IMR-90 (cell line): ENCODE results near the gene WASL. TPM values are rescaled to one million over a fixed set of nuclear protein-coding genes. Genes with fewer than 3 reads are reported as not detected.

ENCODE experiments used
- ATAC-seq: fragments of 200-7000 bp; cut with Tn5 transposase; 2 replicates; pipeline ENCODE4 v1.9.1; 2020; ENCODE audit warnings: low read depth, mild to moderate bottlenecking, moderate library complexity
- BruUV-seq: library from RNA; stranded (reverse); fragments of 400-500 nt; replicated peaks from 2 replicates; lab custom pipeline; 2021; lab: Mats Ljungman, UMichigan
- CTCF ChIA-PET: fragments of 300-600 bp; formaldehyde crosslinking; extraction: SDS; loops from one replicate; lab custom pipeline; 2021; ENCODE audit warnings: antibody characterized with exemption; lab: Yijun Ruan, JAX
- POLR2A ChIA-PET: fragments of 300-600 bp; sonication (Branson Sonifier 250); formaldehyde crosslinking; loops from one replicate; lab custom pipeline; 2022; ENCODE audit warnings: antibody characterized with exemption; ENCODE audit not compliant: unreplicated experiment; lab: Charles Lee
- DNase-seq: peaks from one replicate; pipeline ENCODE4 v3.0.0; 2013
- H2AFZ ChIP-seq: replicated peaks from 2 replicates; pipeline ENCODE3; 2013; ENCODE audit warnings: low read length, mild to moderate bottlenecking; ENCODE audit not compliant: poor library complexity
- H2AK5ac ChIP-seq: 2 replicates; pipeline ENCODE4 v1.6.1; 2013; ENCODE audit warnings: low read depth, low read length, inconsistent platforms
- H2AK9ac ChIP-seq: replicated peaks from 2 replicates; pipeline ENCODE3; 2013; ENCODE audit warnings: mild to moderate bottlenecking, low read depth, low read length, moderate library complexity; ENCODE audit not compliant: poor library complexity
- H2BK120ac ChIP-seq: 2 replicates; pipeline ENCODE4 v1.6.1; 2013; ENCODE audit warnings: low read depth, low read length, inconsistent platforms
- H2BK15ac ChIP-seq: 3 replicates; pipeline ENCODE4 v1.6.1; 2013; ENCODE audit warnings: low read depth, low read length, inconsistent platforms
- H2BK20ac ChIP-seq: 2 replicates; pipeline ENCODE4 v1.6.1; 2013; ENCODE audit warnings: low read depth, mild to moderate bottlenecking, inconsistent platforms, low read length, moderate library complexity
- H2BK5ac ChIP-seq: 2 replicates; pipeline ENCODE4 v1.6.1; 2013; ENCODE audit warnings: mild to moderate bottlenecking, low read depth, low read length, inconsistent platforms; ENCODE audit not compliant: poor library complexity, severe bottlenecking
- H3K14ac ChIP-seq: replicated peaks from 2 replicates; pipeline ENCODE4 v1.6.1; 2013; ENCODE audit warnings: low read depth, low read length, inconsistent platforms
- H3K18ac ChIP-seq: 2 replicates; pipeline ENCODE4 v1.6.1; 2013; ENCODE audit warnings: low read depth, low read length, control low read depth
- H3K23ac ChIP-seq: 2 replicates; pipeline ENCODE4 v1.6.1; 2013; ENCODE audit warnings: low read depth, low read length, inconsistent platforms
- H3K27ac ChIP-seq: 2 replicates; pipeline ENCODE4 v1.5.1; 2013; ENCODE audit warnings: mild to moderate bottlenecking, control low read depth, low read length; ENCODE audit not compliant: insufficient read depth
- H3K27me3 ChIP-seq: 2 replicates; pipeline ENCODE4 v1.6.1; 2013; ENCODE audit warnings: low read length; ENCODE audit not compliant: control insufficient read depth, insufficient read depth
- H3K36me3 ChIP-seq: 2 replicates; pipeline ENCODE4 v1.6.1; 2013; ENCODE audit warnings: low read length, mixed read lengths; ENCODE audit not compliant: control insufficient read depth, insufficient read depth
- H3K4ac ChIP-seq: 2 replicates; pipeline ENCODE4 v1.6.1; 2013; ENCODE audit warnings: low read depth, low read length, inconsistent platforms
- H3K4me1 ChIP-seq: 2 replicates; pipeline ENCODE4 v1.6.1; 2013; ENCODE audit warnings: low read length, mixed read lengths; ENCODE audit not compliant: control insufficient read depth, insufficient read depth
- H3K4me2 ChIP-seq: 2 replicates; pipeline ENCODE4 v1.6.1; 2013; ENCODE audit warnings: low read depth, mild to moderate bottlenecking, control low read depth, low read length, moderate library complexity
- H3K4me3 ChIP-seq: 2 replicates; pipeline ENCODE4 v1.5.1; 2013; ENCODE audit warnings: low read depth, mild to moderate bottlenecking, control low read depth, low read length, moderate library complexity; ENCODE audit not compliant: insufficient read depth
- H3K56ac ChIP-seq: 2 replicates; pipeline ENCODE4 v1.6.1; 2013; ENCODE audit warnings: low read length, inconsistent platforms; ENCODE audit not compliant: insufficient read depth; ENCODE audit errors: extremely low read depth
- H3K79me1 ChIP-seq, 2 experiments: 2 replicates each; pipeline ENCODE4 v1.6.1; 2013; ENCODE audit warnings: low read length in 2 of 2, inconsistent platforms in 1 of 2, low read depth in 1 of 2
- H3K9ac ChIP-seq: 2 replicates; pipeline ENCODE4 v1.6.1; 2013; ENCODE audit warnings: low read depth, low read length, control low read depth
- H3K9me1 ChIP-seq: 2 replicates; pipeline ENCODE4 v1.6.1; 2013; ENCODE audit warnings: low read length, inconsistent platforms; ENCODE audit not compliant: insufficient read depth
- H3K9me3 ChIP-seq: 2 replicates; pipeline ENCODE4 v1.6.1; 2013; ENCODE audit warnings: low read length; ENCODE audit not compliant: control insufficient read depth, insufficient read depth
- H4K20me1 ChIP-seq: 2 replicates; pipeline ENCODE4 v1.6.1; 2013; ENCODE audit warnings: low read length, inconsistent platforms; ENCODE audit not compliant: insufficient read depth
- H4K5ac ChIP-seq: 2 replicates; pipeline ENCODE4 v1.6.1; 2013; ENCODE audit warnings: mild to moderate bottlenecking, low read depth, low read length, control low read depth
- H4K8ac ChIP-seq, 2 experiments: 2 replicates each; pipeline ENCODE4 v1.6.1; 2013; ENCODE audit warnings: low read depth in 2 of 2, low read length in 2 of 2, control low read depth in 1 of 2, inconsistent platforms in 1 of 2
- H4K91ac ChIP-seq: 2 replicates; pipeline ENCODE4 v1.6.1; 2013; ENCODE audit warnings: low read depth, low read length, inconsistent platforms; ENCODE audit not compliant: insufficient read depth
- BHLHE40 ChIP-seq: fragments of 150-350 bp; IDR thresholded peaks from 2 replicates; pipeline ENCODE4 v1.6.1; 2016; ENCODE audit warnings: mild to moderate bottlenecking, low read depth, low read length
- CEBPB ChIP-seq: IDR thresholded peaks from 2 replicates; pipeline ENCODE4 v1.6.1; 2012; ENCODE audit warnings: low read depth, low read length, improper control_type of control experiment
- CHD1 ChIP-seq: IDR thresholded peaks from 2 replicates; pipeline ENCODE4 v1.6.1; 2012; ENCODE audit warnings: low read depth, low read length, improper control_type of control experiment
- CTCF ChIP-seq: conservative IDR thresholded peaks from 2 replicates; pipeline ENCODE4 v1.5.1; 2012; ENCODE audit warnings: mild to moderate bottlenecking, low read depth, low read length, improper control_type of control experiment
- ELK1 ChIP-seq: fragments of 150-350 bp; IDR thresholded peaks from 2 replicates; pipeline ENCODE4 v1.6.1; 2016; ENCODE audit warnings: low read depth, mild to moderate bottlenecking, low read length, moderate library complexity, borderline replicate concordance
- FOS ChIP-seq: fragments of 150-350 bp; IDR thresholded peaks from 2 replicates; pipeline ENCODE4 v1.6.1; 2016; ENCODE audit warnings: low read depth, low read length
- MAFK ChIP-seq: IDR thresholded peaks from 2 replicates; pipeline ENCODE4 v1.6.1; 2012; ENCODE audit warnings: low read depth, low read length, improper control_type of control experiment
- MAZ ChIP-seq: IDR thresholded peaks from 2 replicates; pipeline ENCODE4 v1.6.1; 2012; ENCODE audit warnings: low read depth, mild to moderate bottlenecking, low read length, improper control_type of control experiment, moderate library complexity, borderline replicate concordance
- MXI1 ChIP-seq: IDR thresholded peaks from 2 replicates; pipeline ENCODE4 v1.6.1; 2012; ENCODE audit warnings: low read depth, mild to moderate bottlenecking, low read length, moderate library complexity, borderline replicate concordance
- NFE2L2 ChIP-seq: fragments of 150-350 bp; IDR thresholded peaks from 2 replicates; pipeline ENCODE4 v1.6.1; 2016; ENCODE audit warnings: low read depth, mild to moderate bottlenecking, low read length
- POLR2A ChIP-seq: IDR thresholded peaks from 2 replicates; pipeline ENCODE4 v1.6.1; 2012; ENCODE audit warnings: mild to moderate bottlenecking, low read depth, low read length
- RAD21 ChIP-seq: IDR thresholded peaks from 2 replicates; pipeline ENCODE4 v1.6.1; 2012; ENCODE audit warnings: low read length, improper control_type of control experiment
- RCOR1 ChIP-seq: IDR thresholded peaks from 2 replicates; pipeline ENCODE4 v1.6.1; 2012; ENCODE audit warnings: mild to moderate bottlenecking, low read length, improper control_type of control experiment; ENCODE audit not compliant: insufficient replicate concordance
- RFX5 ChIP-seq: IDR thresholded peaks from 2 replicates; pipeline ENCODE4 v1.8.0; 2012; ENCODE audit warnings: low read depth, mild to moderate bottlenecking, low read length, moderate library complexity
- SMC3 ChIP-seq: fragments of 150-350 bp; IDR thresholded peaks from 2 replicates; pipeline ENCODE4 v1.6.1; 2016; ENCODE audit warnings: low read depth, mild to moderate bottlenecking, antibody characterized with exemption, low read length, moderate library complexity
- WGBS, 2 experiments: methylation state at CpG; one replicate each; pipeline versions ENCODE4 v1.1.5 to v1.1.7; 2013; ENCODE audit warnings: missing lambda C conversion rate in 2 of 2; ENCODE audit not compliant: insufficient read length in 1 of 2; ENCODE audit errors: extremely low coverage in 2 of 2; 5-methylcytosine and 5-hydroxymethylcytosine counted together
- dilution Hi-C: fragments of 300-500 bp; cut with HindIII; formaldehyde crosslinking; loops from one replicate; pipeline ENCODE4 v1.14.3; 2018; ENCODE audit warnings: low sequenced_read_pairs; ENCODE audit not compliant: unreplicated experiment
- in situ Hi-C: fragments of 300-500 bp; cut with MboI; formaldehyde crosslinking; loops from 3 replicates; pipeline ENCODE4 v1.14.3; 2019; ENCODE audit warnings: low sequenced_read_pairs, inconsistent platforms, mixed read lengths
- intact Hi-C: fragments of 100-400 bp; cut with micrococcal nuclease; formaldehyde crosslinking; loops from 2 replicates; pipeline ENCODE4 v1.10.0; 2022
- polyA plus RNA-seq, 3 experiments: library from polyadenylated mRNA; depleted of rRNA; stranded (reverse); fragments of >200 nt; gene quantifications; 2 replicates each; pipeline ENCODE4 v1.2.3, GENCODE V29; 2012; ENCODE audit warnings: low replicate concordance in 1 of 3
- total RNA-seq: library from RNA; depleted of rRNA; stranded (reverse); fragments of >200 nt; gene quantifications from 2 replicates; pipeline ENCODE4 v1.2.3, GENCODE V29; 2012
- TF ChIP-seq, protein P1 (sequence below): fragments of 150-350 bp; IDR thresholded peaks from 2 replicates; pipeline ENCODE4 v1.6.1; 2017; ENCODE audit warnings: mild to moderate bottlenecking, antibody characterized with exemption, low read length, low read depth

The WASL gene
- total and polyA plus RNA-seq, 2 of the 4 experiments (the other 2 are of a cell fraction): 2.3 to 7.9 TPM

GRCh38 chr7:123718773-123719172 is 30.0 kb downstream of the WASL start:
- H3K27ac ChIP-seq: no peak overlapping the region
- no peak overlapping the region for H4K8ac ChIP-seq
- no peak overlapping the region for H2BK120ac ChIP-seq
- dilution Hi-C loops: no loop called here
- H3K9me1 ChIP-seq: peaks cover 7% of the 10 kb centered on the region; the same call in 1 of the 2 replicates
- TF ChIP-seq MXI1 (no peak), CEBPB (no peak), POLR2A (no peak), CTCF (no peak), CHD1 (no peak), RCOR1 (no peak), NFE2L2 (no peak), RFX5 (no peak), ELK1 (no peak), MAZ (no peak), FOS (no peak), MAFK (no peak), BHLHE40 (no peak), RAD21 (no peak), SMC3 (no peak)
- TF ChIP-seq, protein P1, sequence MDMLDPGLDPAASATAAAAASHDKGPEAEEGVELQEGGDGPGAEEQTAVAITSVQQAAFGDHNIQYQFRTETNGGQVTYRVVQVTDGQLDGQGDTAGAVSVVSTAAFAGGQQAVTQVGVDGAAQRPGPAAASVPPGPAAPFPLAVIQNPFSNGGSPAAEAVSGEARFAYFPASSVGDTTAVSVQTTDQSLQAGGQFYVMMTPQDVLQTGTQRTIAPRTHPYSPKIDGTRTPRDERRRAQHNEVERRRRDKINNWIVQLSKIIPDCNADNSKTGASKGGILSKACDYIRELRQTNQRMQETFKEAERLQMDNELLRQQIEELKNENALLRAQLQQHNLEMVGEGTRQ: no peak
- no peaks in the 10 kb centered on the region for H3K27me3 ChIP-seq
- no peak overlapping the region for H3K18ac ChIP-seq
- H3K9me3 ChIP-seq: no peaks in the 10 kb centered on the region
- ATAC-seq: no peak
- H3K4ac ChIP-seq: no peak overlapping the region
- H3K56ac ChIP-seq: no peak overlapping the region
- ChIA-PET CTCF (no interaction called here), POLR2A (no interaction called here)
- no peak overlapping the region for H2AK5ac ChIP-seq
- no peak overlapping the region for H3K23ac ChIP-seq
- no peak overlapping the region for H2BK5ac ChIP-seq
- no CpG with 5 or more reads among the region's 4 CpGs for WGBS, 2 experiments
- H3K4me3 ChIP-seq: no peak overlapping the region
- intact Hi-C loops: no loop called here
- H2BK15ac ChIP-seq: no peak overlapping the region
- no peaks in the 10 kb centered on the region for H3K36me3 ChIP-seq
- peaks cover 7% of the 10 kb centered on the region; the same call in 1 of the 2 replicates for H3K4me1 ChIP-seq
- no peak overlapping the region for H3K9ac ChIP-seq
- no peak overlapping the region for H3K4me2 ChIP-seq
- in situ Hi-C loops: no loop called here
- no TSS peak for BruUV-seq
- no peak overlapping the region for H4K91ac ChIP-seq
- DNase-seq: no peak
- H4K20me1 ChIP-seq: peaks cover 37% of the 10 kb centered on the region; the same call in 1 of the 2 replicates
- H2BK20ac ChIP-seq: no peak overlapping the region
- H2AFZ ChIP-seq: no peak overlapping the region
- no peak overlapping the region for H2AK9ac ChIP-seq
- H4K5ac ChIP-seq: no peak overlapping the region
- H3K14ac ChIP-seq: no peak overlapping the region
- H3K79me1 ChIP-seq: peaks cover 17 to 68% of the 10 kb centered on the region in 2 experiments
